ENCODE results near the gene CTXND1. TPM values are rescaled to one million over a fixed set of nuclear protein-coding genes. Genes with fewer than 3 reads are reported as not detected.

The CTXND1 gene
- total RNA-seq, 1 experiment from 2014 or later, result not detected

DNA sequence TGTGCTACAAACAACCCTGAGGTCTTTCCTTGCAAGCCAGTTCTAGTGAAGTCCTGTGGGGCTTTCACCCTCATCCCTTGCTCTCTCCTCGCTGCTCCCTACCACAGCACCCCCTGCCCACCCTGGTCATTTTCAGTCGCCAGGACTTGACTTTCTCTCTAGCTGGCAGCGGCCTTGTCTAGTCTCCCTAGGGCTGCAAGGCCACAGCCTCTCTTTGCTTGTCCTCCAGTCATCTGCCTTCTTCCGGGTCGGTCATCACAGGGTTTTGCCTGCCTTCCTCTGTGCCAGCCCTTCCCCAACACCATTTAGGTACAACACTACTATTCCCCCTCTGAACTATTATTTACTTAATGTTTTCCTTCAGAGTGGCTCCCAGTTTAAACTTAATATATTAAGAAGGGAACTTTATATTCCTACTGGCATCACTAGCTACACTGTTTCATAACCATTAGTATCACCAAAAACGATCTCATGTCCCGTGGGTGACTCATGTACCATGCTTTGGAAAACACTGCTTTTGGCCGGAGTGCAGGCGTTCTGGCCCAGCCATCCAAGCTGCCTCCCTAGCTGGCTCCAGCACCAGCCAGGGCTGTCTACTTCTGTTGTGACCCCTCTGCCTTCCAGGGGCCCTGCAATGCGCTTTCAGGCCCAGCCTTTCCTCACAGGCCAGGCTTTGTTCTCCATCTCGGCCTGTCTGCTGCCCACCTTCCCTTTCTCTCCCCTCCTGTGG, 77.8 kb downstream of the CTXND1 start:
- H3K27ac Mint-ChIP-seq (ENCODE audit: low read depth, unreplicated experiment), result peak overlapping the region; percentile 17
- H3K4me3 Mint-ChIP-seq (ENCODE audit: unreplicated experiment), result peak overlapping the region; percentile 9
- no peaks in the 10 kb centered on the region for H3K9me3 Mint-ChIP-seq (ENCODE audit: unreplicated experiment)
- no peaks in the 10 kb centered on the region for H3K27me3 Mint-ChIP-seq (ENCODE audit: insufficient read depth, unreplicated experiment)
- no peak for TF ChIP-seq CTCF (IDR thresholded peaks at IDR 0.05; ENCODE audit: unreplicated experiment)
- peaks cover 51% of the 10 kb centered on the region for H3K4me1 Mint-ChIP-seq (ENCODE audit: insufficient read depth, unreplicated experiment)
- intact Hi-C loops (cut with micrococcal nuclease), result loop anchor here (5.0 to 10.0 kb wide), 2 partner anchors 141 to 277 kb away; partner anchors contain the start of gene MTHFS
- ChIA-PET POLR2A (interaction anchor here (0.7 to 3.8 kb wide), 10 partner anchors 11 to 362 kb away, joined by 3 to 35 read pairs (median 5); partner anchors contain the start of gene ZFAND6), CTCF (interaction anchor here (0.5 to 3.5 kb wide), 18 partner anchors 11 to 1476 kb away, joined by 3 to 13 read pairs (median 3); partner anchors contain the start of gene ZFAND6)
- peak; percentile 84 for DNase-seq (ENCODE audit: unreplicated experiment)
- peaks cover 27% of the 10 kb centered on the region for H3K36me3 Mint-ChIP-seq (ENCODE audit: insufficient read depth, unreplicated experiment)
- BruUV-seq (replicated peaks), result no TSS peak

DNA sequence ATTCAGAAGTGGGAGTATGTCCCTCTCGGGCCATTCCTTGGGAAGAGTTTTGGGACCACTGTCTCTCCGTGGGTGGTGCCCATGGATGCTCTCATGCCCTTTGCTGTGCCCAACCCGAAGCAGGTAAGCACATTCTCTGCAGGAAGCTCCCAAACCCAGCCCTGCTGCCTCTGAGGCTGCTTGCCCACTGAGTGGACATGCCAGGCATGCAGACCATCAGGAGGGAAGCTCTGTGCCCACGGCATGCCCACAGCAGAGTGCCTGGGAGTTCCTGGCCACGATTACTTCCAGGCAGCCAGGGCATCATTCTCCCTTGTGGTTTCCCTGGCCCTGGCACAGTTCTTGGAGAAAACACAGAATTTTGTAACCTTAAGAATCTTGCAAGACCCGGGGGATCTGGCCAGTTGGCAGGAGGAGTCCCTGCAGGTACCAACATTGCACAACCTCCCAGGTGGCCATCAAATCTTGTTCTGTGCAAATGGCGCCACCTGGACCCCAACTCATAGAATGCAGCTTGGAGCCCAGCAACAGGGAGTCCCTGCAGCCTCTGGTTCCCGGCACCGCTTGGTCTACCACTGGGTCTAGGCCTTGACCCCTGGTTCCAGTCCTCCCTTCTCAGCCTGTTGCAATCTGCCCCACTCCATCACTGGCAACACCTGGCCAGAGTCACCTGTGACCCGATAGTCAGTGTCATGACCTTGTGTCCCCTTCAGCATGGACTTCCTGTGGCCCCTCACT, 78.8 kb downstream of the CTXND1 start:
- Mint-ChIP-seq H3K36me3 (ENCODE audit: insufficient read depth, unreplicated experiment) (peaks cover 22% of the 10 kb centered on the region), H3K27ac (ENCODE audit: low read depth, unreplicated experiment) (no peak overlapping the region), H3K9me3 (ENCODE audit: unreplicated experiment) (no peaks in the 10 kb centered on the region), H3K4me3 (ENCODE audit: unreplicated experiment) (no peak overlapping the region), H3K4me1 (ENCODE audit: insufficient read depth, unreplicated experiment) (peaks cover 46% of the 10 kb centered on the region), H3K27me3 (ENCODE audit: insufficient read depth, unreplicated experiment) (no peaks in the 10 kb centered on the region)
- ChIA-PET POLR2A (interaction anchor here (0.6 to 3.8 kb wide), 13 partner anchors 10 to 361 kb away, joined by 3 to 35 read pairs (median 5); partner anchors contain the start of gene ZFAND6), CTCF (interaction anchor here (0.6 to 3.5 kb wide), 18 partner anchors 10 to 833 kb away, joined by 3 to 13 read pairs (median 3); partner anchors contain the start of gene ZFAND6)
- intact Hi-C loops (cut with micrococcal nuclease), result loop anchor here (1.0 to 10.0 kb wide), 5 partner anchors 112 to 320 kb away; partner anchors contain the start of gene MTHFS
- peak; percentile 97 for DNase-seq (ENCODE audit: unreplicated experiment)
- peak; percentile 87 for TF ChIP-seq CTCF (IDR thresholded peaks at IDR 0.05; ENCODE audit: unreplicated experiment)
- no TSS peak for BruUV-seq (replicated peaks)

DNA sequence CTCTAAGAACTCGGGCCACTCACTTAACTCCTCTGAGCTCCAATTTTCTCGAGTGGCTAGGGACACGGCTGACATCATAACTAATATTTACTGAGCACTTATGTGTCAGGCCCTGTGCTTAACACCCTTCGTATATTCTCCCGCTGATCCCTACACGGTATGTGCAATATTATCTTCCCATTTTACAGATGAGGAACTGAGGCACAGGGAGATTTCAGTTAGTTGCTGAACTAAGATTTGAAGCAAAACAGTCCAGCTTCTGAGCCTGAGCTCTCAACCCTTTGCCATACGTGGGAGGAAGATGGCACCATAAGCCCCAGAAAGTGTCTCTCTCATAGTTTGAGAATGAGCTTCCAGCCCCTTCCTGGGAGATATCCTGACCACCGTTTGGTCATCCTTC, 79.6 kb downstream of the CTXND1 start:
- no peak for TF ChIP-seq CTCF (IDR thresholded peaks at IDR 0.05; ENCODE audit: unreplicated experiment)
- ChIA-PET POLR2A (interaction anchor here (0.6 to 3.8 kb wide), 7 partner anchors 15 to 319 kb away, joined by 4 to 35 read pairs (median 5); partner anchors contain the start of gene ZFAND6), CTCF (interaction anchor here (0.6 to 3.5 kb wide), 17 partner anchors 9 to 832 kb away, joined by 3 to 13 read pairs (median 3); partner anchors contain the start of gene ZFAND6)
- Mint-ChIP-seq H3K9me3 (ENCODE audit: unreplicated experiment) (no peaks in the 10 kb centered on the region), H3K4me1 (ENCODE audit: insufficient read depth, unreplicated experiment) (peaks cover 46% of the 10 kb centered on the region), H3K4me3 (ENCODE audit: unreplicated experiment) (no peak overlapping the region), H3K36me3 (ENCODE audit: insufficient read depth, unreplicated experiment) (peaks cover 20% of the 10 kb centered on the region), H3K27me3 (ENCODE audit: insufficient read depth, unreplicated experiment) (no peaks in the 10 kb centered on the region), H3K27ac (ENCODE audit: low read depth, unreplicated experiment) (no peak overlapping the region)
- BruUV-seq (replicated peaks), result no TSS peak
- no peak for DNase-seq (ENCODE audit: unreplicated experiment)
- intact Hi-C loops (cut with micrococcal nuclease), result loop anchor here (2.0 to 10.0 kb wide), 3 partner anchors 112 to 275 kb away; partner anchors contain the start of gene MTHFS
